ENCODE results near the gene AHNAK.
"Not testable (repeated sequence)": the region's sequence is repeated elsewhere in the genome, so short reads cannot be mapped to it uniquely, and the experiment has no call there.

Gene AHNAK

DNA sequence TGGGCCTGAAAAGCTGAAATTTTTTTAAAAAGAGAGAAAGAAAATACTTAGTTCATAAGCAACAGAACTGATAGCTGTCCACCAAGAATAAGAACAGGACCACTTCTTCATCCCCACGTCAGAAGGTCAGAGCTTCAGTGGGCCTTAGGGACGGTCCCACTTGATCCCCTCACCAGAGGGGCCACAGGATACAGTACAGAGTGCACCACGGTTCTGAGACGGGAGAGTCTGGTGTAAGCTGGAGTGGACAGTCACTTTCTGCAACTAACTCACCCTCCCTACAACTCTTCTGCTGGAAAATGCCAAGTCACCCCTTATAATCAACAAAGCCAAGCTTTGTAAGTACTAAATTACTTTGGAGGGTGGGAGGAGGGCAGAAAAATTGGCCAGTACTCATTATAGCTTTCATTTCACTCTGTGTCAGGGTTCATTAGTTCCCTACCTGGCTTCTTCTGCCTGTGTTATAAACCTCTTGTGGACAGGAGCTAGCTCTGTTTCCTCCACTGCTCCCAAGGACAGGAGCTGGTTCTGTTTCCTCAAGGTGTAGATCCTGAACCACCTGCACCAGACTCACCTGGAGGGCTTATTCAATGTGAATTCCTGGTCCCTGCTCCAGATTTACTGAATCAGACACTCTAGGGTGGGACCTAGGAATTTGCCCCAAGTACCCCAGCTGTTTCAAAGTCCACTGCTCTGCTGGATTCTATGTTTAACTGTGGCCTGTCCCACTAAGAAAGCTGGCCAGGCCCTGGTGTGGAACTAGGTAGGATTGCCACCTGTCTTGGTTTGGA lies 88.2 kb downstream of the AHNAK start:
- DNase-seq: no peak

DNA sequence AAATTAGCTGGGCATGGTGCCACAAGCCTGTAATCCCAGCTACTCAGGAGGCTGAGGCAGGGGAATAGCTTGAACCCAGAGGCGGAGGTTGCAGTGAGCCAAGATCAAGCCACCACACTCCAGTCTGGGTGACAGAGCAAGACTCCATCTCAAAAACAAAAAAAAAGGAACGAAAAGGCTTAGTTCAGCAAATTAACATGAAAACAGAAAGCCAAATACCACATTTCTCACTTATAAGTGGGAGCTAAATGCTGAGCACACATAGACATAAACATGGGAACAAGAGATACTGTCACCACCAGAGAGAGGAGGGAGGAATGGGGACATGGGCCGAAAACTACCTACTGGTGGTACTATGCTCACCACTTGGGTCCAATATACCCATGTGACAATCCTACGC lies 89.1 kb downstream of the AHNAK start:
- DNase-seq: no peak

DNA sequence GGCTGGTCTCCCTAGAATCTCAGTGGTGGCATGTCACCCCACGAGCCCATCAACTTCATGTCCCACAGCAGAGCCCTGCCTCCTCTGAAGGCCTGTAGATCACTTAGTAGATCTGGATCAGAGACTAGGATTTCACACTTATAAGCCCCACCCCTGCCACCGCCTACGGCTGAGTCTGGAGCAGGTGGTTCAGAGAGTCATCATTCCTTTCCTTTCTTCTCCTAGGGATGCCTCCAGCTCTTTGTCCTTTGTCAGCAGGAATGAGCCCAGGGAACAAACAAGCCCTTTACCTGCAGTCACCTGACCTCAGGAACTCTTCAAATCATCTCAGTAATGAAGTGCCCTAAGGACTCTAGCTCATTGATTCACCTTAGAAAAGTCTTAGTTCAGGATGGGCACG lies 90.0 kb downstream of the AHNAK start:
- DNase-seq: no peak

DNA sequence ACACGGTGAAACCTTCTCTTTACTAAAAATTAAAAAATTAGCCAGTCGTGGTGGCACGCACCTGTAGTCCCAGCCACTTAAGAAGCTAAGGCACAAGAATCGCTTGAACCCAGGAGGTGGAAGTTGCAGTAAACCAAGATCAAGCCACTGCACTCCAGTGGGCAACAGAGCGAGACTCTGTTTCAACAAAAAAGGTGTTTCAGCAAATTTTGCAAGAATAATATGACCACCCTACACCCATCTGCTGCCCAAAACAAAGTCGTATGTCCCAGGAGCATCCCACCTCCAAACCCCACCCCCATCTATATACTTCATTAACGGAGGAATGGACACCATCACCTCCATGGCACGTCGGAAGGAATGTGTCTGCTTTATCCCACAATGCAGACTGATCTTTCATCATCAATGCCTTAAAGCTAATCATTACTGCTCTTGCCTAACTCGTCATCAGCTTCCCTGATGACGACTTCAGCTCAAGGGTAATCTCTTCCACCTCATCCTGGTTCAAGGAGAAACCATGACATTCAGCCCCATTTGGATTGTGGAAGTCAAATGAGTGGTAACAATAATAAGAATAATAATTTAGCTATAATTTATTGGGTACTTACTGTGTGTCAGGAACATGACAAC lies 93.7 kb downstream of the AHNAK start:
- DNase-seq: no peak

DNA sequence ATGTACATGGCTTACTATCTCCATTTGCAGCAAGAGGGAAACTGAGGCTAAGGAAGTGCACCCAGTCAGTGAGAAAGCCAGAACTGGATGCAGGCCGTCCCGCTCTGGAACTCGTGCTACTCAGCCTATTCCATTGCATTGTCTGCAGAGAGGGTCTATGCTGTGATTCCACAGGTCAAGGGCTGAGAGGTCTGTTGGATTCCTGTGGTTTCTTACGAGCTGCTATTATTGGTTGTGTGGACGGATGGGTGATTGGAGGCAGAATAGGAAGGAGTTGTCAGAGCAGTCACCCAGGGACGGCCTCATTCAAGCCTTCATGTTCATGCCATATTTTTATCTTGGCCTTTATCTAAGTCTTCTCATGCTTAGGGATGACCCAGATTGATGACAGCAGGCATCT lies 94.3 kb downstream of the AHNAK start:
- no peak for DNase-seq

DNA sequence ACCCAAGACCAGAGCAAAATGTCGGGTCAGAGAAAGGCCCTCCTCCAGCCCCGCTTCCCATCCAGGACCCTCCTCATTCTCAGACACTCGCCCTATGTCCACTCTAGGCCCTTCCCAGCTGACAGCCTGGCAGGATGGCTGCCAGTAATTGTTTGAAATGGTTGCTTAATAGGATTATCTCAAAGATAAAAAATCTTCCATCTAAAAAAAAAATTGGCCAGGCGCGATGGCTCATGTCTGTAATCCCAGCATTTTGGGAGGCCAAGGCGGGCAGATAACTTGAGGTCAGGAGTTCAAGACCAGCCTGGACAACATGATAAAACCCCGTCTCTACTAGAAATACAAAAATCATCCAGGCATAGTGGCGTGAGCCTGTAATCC lies 95.4 kb downstream of the AHNAK start:
- DNase-seq: no peak

DNA sequence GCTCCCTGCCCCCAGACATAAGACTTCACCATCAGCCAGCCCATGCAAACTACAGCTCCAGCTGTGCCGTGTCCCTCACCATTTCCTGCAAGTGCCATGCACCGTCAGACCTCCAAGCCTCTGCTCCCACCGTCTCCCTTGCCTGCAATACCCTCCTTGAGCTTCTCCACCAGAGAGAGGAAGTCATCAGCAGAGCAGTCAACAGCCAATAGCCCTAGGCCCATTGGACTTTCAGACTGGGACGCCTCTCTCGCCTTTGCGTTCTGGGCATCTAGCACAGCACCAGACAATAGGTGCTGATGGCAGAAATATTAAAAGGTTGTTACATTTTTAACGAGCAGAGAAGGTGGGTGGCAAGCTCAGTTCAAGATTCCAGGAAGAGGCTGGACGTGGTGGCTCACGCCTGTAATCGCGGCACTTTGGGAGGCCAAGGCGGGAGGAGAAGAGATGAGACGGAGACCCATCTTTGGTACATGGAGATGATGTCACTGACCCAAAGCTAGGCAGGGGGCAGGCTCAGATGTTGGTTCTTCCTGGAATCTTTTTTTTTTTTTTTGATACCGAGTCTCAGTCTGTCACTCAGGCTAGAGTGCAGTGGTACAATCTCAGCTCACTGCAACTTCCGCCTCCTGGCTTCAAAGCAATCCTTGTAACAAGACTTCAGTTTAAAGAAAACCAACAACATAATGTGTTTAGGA lies 95.9 kb downstream of the AHNAK start:
- no peak for DNase-seq

DNA sequence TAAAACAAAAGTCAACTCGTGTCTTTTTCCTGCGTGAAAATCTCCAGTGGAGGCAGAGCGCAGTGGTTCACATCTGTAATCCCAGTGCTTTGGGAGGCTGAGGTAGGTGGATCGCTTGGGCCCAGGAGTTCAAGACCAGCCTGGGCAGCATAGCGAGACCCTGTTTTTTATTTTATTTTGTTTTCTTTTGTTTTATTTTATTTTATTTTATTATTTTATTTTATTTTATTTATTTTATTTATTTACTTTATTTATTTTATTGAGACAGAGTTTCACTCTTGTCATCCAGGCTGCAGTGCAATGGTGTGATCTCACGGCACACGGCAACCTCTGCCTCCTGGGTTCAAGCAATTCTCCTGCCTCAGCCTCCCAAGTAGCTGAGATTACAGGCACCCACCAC lies 96.7 kb downstream of the AHNAK start:
- DNase-seq: not testable (repeated sequence)

DNA sequence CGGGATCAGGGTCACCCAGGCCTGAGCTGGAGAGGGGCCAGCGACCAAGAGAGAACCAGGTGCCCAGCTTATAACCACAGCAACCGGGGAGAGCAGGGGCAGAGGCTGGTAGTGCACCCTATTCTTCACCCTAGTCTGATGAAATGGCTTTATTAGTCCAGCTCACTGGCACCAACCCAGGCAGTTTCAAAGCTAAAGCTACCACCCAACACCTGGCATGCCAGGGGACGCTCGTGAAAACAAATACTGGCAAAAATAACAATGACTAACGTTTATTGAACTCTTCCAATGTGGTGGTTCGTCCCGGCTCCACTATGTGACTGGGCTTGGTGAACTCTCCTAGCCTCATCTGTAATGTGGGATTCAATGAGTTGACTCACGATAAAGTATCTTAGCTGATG lies 97.2 kb downstream of the AHNAK start:
- DNase-seq: no peak

DNA sequence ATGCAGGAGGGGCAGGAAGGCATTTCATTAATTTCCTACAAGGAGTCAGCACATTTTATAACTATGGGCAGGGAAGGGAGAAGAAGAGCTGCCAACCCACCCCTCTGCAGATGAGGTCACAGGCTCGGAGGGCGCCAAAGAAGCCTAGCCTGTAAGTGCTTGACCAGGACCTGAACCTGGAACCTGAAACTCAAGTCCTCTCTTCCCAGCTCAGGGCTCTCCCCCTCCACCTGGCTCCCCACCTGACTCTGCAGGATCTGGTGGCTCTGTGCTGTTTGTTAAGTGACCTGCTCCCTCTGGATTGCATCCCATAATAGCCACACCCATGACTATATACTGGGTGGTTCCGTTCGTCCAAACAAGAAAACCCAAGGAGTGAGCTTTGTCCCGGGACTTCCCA lies 100.5 kb downstream of the AHNAK start:
- no peak for DNase-seq

DNA sequence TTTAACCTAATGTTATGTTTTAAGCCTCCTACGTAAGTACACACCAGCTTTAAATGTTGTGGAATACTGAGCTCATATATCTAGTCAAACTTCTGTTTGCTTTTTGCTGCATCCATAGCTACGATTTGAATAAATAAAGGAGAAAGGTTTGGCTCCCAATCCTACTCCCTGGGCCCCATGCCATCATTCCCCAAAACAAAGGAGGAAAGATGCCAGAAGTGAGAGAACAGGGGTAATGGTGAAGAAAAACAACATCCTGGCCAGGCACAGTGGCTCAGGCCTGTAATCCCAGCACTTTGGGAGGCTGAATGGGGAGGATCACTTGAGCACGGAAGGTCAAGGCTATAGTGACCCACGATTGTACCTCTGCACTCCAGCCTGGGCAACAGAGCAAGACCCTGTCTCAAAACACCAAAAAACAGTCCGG lies 101.3 kb downstream of the AHNAK start:
- DNase-seq: no peak

DNA sequence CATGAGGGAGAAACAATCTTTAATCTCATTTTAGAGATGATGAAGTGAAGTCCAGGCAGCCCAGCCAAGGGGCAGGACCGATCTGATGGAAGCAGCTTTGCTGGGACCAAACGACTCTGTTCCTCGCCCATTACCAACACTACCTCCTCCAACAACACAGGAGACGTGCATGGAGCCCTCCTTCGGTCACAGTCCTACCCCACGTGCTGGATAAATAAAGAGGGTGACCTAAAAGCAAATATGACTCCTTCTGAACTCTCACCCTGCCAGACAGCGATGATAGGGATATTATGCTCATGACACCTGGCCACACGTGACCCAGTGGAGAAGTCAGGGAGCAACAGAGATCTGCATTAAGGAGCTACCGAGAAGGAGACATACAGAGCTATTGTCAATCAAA lies 101.8 kb downstream of the AHNAK start:
- DNase-seq: no peak

DNA sequence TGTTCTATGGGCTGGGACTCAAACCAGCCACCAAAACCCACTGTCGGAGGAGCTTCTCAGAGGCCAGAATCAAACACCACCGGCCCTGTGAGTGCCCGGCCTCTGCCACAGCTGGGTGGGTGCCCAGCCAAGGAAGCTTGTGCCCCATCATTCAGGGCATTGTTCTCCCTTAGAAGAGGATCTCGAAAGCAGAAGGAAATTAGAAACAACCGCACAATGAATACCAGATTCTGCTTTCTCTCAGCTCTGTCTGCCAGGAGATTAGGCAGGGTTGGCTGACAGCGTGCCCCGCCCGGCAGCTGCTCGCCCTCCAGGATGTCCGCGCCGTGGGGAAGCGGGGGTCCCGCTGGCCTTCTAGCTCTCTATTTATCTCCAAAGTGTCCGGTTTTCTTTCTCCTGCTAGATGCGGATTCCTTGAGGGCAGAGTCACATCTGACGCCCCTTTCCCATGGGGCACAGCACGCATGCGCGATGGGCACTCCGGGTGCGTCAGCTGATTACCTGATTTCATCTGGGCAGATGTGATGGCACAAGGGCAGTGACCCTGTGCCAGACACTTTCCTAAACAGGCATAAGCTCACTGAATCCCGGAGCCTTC lies 102.3 kb downstream of the AHNAK start:
- peak; percentile 36 for DNase-seq

DNA sequence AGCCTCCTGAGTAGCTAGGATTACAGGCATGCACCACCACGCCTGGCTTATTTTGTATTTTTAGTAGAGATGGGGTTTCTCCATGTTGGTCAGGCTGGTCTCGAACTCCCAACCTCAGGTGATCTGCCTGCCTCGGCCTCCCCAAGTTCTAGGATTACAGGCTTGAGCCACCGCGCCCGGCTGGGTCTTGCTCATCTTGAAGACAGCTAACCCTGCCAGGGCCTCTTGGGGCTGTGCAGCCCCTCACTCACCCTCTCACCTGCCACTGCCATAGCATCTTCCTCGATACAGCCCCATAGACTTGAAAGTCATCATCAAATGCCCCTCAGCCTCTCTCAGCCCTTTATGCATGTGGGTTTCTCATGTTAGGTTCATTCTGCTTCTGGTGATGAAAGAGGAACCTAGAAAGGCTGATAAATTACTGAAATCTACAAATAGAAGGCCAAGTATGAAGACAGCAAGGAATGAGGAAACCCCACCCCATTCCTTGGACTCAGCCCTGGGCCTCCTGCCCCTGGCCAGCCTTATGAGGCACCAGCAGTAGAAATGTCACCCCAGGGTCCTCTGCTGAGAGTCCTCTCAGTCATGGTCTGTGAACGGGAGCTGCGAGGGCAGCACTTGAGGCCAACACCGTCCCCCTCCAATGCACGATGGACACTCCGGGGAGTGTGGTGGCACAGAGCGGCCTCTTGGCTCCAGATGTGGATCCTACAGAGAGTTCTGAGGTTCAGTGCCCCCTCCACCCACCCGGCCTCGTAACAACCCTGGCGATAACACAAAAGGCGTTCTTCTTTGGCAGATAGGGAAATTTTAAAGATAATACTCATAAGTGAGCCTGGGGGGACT lies 103.0 kb downstream of the AHNAK start:
- DNase-seq: no peak

DNA sequence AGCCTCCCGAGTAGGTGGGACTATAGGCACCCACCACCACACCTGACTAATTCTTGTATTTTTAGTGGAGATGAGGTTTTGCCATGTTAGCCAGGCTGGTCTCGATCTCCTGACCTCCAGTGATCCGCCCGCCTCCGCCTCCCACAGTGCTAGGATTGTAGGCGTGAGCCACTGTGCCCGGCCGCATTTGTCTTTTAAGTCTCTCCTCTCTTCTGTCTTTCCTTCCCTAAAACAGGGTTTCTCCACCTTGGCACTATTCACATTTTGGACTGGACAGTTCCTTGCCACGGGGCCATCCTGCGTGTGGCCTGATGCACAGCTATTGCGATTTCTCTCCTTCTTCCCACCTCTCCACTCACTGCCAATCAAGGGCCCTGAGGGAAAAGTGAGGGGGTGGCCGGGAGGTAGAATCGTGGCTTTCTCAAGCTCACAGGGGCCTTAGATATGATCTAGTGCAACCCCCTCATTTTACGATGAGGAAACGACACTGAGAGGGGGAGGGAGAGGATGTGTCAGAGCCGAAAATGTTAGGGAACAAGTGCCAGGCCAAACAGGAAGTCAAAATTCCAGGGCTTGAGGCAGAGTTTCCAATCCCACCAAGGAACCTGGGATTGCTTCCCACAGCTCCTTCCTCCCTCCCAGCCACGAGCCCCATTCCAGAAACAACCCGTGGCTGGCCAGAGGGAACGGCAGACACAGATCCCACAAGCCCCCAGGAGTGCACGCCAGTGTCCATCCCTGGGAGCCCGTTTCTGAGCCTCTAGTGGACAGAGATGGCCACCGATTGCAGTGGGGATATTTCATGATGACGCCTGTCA lies 106.6 kb downstream of the AHNAK start:
- DNase-seq: no peak

DNA sequence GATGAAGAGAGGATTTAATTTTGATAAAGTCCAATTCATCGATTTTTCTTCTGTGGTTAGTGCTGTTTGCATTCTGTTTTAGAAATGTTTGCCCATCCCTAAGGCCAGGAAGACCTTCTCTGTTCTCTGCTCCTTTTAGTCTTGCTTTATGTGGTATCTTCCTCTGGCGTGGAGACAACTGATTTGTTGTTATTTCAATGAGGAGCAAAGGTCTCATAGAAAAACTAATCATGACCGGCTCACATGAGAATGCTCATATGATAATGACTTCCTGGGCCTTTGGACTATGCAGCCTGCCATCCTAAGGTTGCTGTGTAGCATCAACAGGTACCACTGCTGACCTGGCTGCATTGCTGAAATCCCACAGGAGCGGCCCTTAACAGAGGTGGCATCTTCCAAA lies 108.0 kb downstream of the AHNAK start:
- DNase-seq: no peak

DNA sequence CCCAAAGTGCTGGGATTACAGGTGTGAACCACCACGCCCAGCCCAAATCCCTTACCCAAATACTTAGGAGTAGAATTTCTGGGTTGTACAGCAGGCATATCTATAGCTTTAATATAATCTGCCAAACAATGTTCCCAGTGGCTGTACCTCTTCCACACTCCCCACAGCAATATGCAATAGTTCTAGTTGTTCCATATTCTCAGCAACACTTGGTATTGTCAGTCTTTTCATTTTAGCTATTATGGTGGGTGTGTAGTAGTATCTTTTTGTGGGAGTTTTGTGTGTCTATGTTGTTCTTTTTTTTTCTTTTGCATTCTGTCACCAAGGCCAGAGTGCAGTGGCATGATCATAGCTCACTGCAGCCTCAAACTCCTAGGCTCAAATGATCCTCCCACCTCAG lies 109.0 kb downstream of the AHNAK start:
- DNase-seq: no peak

DNA sequence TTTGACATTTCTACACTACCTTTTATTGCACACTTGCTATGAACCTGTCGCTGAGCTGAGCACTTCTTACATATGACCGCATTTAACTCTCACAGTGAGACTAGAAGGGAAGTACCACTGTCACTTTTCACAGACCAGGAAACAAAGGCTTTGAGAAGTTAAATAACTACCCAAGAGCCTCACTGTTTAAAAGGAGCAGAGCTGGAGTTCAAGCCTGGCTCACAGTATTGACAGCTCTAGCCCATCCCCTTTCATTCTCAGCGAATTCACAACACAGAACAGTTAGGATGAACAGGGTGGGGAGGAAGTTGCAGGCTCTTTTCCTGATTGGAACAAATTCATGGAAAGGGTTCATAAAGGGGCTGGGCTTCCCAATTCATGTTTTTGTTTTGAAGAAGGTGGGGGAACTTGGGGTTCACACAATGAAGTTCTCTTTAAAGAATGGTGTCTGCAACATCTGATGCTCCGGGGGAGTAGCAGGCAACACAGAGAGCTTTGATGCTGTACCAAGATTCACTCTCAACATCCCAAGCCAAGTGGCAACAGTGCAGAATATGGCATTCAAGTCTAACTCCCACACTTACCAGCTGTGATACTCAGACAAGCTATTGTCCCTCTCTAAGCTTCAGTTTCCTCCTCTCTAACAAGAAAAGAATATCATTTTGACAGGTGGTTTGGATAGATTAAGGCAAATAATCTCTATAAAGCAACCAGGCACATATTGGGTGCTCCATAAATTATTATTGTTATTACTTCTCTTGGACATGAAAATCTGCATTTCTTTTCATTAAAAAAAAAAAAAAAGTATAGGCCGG lies 110.6 kb downstream of the AHNAK start:
- DNase-seq: no peak

DNA sequence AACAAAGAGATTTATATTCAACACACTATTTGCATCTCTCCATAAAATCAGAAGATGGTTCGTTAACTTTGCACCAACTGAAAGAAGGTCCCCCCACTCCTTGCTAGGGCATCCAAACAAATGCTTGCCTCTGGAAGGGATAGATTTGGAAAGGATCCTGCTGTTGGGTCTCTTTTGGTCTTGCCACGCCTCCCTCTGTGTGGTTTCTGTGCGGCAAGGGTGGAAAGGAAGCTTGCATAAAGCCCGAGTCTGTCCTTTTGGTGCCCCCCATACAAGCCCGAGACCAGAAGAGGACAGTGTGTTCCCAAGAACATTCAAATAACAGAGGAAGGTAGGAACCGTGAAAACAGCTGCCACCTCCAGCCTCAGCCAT lies 112.7 kb downstream of the AHNAK start:
- no peak for DNase-seq

DNA sequence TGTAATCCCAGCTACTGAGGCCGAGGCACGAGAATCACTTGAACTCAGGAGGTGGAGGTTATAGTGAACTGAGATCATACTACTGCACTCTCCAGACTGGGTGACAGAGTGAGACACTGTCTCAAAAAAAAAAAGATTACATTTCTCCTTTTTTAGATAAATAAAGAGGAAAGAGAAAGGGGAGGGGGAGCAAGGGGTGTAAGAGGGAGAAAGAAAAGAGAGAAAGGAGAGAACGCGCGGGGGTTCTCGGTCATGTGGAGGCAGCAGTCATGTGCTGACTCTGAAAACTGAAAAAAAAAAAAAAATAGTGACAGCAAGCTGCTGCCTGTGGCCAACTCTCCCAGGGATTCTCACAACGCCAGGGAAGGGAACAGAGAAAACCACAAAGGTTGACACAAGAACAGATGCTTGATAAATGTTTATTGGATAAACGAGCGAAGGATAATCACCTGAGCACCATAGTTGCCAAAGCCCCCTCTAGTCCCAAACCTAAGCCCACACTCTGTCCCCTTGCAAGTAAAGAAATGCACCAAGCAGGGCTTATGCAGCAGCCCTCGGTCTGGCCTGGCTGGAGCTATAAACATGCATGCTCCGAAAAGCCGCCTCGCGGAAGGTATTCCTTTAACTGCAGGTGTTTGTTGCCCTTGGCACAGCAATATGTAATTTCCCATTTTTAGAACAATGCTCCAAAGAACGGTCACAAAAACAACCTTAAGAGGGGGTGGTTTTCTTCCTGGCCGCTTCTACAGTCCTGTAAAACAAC lies 113.3 kb downstream of the AHNAK start:
- DNase-seq: no peak
